ENCODE measurements around the gene UCP1. TPM values are rescaled to one million over a fixed set of nuclear protein-coding genes. Genes with fewer than 3 reads are reported as not detected.

The UCP1 gene
- not detected in 2 replicates for total RNA-seq (2014; rRNA removed)
- polyA plus RNA-seq (2012) = not detected

GRCh38 chr4:140568507-140569306, at the start of gene UCP1:
Gene UCP1, minus strand, starts transcription at chr4:140568961. Its CDS starts 232 bp downstream, at chr4:140568729.
- DNase-seq (ENCODE audit: low read depth) = no peak

DNA sequence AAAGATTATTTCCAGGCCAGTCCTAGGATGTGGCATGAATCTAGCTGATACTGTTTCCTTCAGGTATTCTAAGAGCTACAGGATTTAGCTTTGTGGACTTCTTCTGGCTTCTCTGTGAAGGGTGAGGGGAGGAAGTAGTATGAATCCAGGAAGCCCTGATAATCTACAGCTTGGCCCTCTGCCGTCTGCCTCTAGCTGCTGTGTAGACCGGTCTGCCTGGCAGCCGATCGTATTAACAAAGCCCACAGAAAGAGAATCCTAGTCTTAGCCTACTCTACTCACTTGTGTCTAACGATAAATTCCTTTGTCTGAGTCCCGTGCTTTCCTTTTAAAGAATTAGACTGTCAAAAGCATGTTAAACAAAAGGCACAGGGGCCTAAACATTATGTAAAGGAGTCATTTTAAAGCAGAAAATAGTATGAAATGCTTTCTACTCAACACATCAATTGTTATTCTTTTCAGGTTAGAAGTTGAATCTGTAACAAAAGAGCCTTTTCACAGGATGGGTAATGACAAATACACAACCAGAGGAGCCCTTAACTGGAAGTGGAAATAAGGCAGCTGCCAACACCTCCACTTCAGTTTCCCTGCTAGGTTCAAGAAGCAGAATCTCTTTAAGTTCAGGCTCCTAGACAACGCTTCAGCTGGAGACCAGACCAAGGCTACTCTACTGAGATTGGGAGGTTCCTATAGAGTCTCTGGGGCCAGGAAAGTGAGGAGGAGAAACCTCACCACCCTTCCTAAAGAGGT, 48.9 kb upstream of the UCP1 start:
- DNase-seq (ENCODE audit: low read depth) = no peak

- DNase-seq (ENCODE audit: low read depth) = no peak
These were observed 46.7 kb upstream of the UCP1 start for GRCh38 chr4:140615451-140615850.

DNA sequence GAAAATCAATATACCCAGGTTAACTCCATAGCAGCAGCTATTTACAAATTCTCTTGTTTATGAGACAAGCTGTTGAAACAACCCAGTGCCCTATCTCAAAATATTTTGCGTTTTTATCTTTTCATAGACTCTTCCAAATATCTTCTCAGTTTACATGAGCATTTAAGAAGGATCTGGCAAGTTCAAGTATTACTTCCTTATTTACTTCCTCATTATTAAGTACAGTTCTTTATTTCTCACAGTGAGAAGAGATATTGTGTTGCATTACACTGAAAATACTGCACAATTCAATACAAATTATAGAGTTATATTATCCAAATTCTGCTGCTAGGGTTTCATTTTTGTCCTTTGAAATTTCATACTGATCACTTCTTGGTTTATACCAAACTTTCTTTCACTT, 43.6 kb upstream of the UCP1 start:
- DNase-seq (ENCODE audit: low read depth) = no peak

- no peak for DNase-seq (ENCODE audit: low read depth)
These were observed 43.1 kb upstream of the UCP1 start for GRCh38 chr4:140611854-140612253.

GRCh38 chr4:140609548-140610425, 41.0 kb upstream of the UCP1 start:
- DNase-seq (ENCODE audit: low read depth) = peak; percentile 54

DNA sequence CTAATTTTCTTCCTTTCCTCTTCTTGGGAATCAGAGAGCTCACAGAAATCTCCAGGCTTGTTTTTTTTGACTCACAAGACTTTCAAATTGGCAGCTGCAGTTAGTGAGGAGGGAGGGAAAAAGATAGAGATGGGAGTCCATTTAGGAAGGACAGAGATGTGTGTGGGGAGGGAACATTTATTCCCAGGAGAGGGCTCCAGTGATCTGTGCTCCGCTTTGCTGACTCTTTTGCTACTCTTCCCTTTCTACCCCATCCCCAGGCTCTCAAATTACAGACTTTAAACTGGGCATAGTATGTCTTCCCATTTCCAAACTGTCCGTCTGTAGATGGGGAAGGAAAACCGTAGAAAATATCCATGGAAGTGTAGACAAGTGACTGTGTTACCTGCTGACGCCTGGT, 39.1 kb upstream of the UCP1 start:
- no peak for DNase-seq (ENCODE audit: low read depth)

DNA sequence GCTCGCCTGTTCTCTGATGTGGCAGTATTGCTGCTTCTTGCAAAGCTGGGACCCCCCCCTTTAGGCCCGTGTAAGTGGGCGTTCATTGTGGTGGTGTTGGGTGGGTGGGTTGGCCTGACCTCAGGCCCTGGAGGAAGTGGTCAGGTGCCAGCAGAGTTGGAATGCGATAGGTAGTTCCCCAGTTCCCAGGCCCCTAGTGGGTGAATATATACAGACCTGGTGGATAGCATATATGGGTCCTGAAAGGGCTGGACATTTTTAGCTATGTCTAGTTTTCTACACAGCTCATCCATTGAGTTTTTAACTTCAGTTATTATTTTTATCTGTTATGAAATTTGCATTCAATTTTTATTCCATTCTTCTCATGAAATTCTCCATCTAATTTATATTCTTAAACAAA, 35.8 kb upstream of the UCP1 start:
- DNase-seq (ENCODE audit: low read depth) = no peak

GRCh38 chr4:140603286-140603685, 34.5 kb upstream of the UCP1 start:
- DNase-seq (ENCODE audit: low read depth) = no peak

GRCh38 chr4:140602714-140603113, 34.0 kb upstream of the UCP1 start:
- DNase-seq (ENCODE audit: low read depth) = no peak

DNA sequence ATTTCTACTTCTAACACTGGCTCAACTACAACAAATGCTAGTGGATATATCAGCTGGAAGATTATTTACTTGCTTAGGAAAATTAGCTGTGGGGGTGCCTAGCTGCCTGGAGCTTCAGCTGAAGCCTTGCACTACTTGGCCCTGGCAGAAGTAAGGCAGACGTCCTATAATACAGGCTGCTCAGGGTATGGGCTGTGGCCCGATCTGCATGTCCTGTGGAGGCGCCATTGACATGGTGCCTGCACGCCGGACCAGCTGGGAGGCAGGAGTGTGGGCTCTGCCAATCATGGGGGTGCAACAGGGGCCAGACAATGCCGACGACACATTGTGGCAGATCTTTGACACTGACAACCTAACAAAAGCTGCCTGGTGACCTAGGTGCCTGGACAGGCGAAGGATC, 31.6 kb upstream of the UCP1 start:
- no peak for DNase-seq (ENCODE audit: low read depth)

- no peak for DNase-seq (ENCODE audit: low read depth)
These were observed 26.3 kb upstream of the UCP1 start for GRCh38 chr4:140595065-140595464.

GRCh38 chr4:140584439-140584838, 15.7 kb upstream of the UCP1 start:
- DNase-seq (ENCODE audit: low read depth) = no peak

DNA sequence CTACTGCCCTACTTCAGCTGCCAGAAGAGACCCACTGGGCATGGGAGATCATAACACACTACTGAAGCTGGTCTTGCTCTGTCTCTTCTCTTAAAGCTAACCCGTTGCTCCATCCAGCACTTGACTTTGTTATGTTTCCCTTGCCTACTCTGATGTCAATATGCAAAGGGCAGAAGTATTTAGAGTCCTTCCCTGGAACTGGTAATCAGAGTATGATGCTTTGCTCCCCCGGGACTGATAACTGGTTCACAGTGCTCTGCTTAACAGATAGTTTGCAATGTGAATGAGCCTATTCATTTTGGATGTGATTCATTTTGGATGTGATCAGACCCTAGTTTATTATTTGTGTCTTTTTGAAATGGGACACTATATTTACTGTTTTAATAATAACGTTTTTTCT, 12.3 kb upstream of the UCP1 start:
- DNase-seq (ENCODE audit: low read depth) = no peak

DNA sequence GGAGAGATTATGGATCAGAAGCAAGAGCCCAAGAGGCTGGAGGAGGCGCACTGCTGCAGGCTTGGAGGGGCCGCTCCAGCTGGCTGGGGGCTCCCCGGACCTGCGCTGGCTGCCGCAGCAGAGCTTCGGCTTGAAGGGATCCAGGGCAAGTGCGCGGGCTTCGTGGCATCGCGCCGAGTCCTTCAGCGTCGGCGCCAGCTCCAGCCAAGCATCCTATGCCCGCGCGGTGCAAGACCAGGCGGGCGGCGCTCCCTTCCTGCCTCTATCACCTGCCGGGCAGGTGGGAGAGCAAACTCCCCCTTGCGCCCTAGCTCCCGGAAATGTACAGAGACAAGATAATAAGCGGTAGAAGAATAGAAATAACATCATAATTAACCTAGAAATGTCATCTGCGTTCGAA, 10.5 kb upstream of the UCP1 start:
- no peak for DNase-seq (ENCODE audit: low read depth)

DNA sequence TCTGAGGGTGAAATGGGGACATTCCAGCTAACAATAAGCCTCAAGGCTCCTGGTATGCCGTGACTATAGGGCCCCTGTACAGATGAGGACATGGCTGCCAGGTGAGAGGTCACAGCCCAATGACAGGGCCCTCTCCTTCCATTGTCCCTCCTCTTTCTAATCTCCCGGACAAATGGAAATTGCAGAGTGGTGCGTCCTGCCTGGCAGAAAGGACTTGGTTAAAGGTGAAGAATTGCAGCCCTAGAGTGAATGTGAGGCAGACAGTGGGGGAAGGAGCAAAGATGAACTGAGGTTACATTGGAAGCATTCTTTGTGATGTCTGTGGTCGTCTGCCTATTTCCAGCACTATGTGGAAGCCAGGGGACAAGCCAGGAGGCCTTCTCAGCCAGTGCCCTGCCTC, 6.7 kb upstream of the UCP1 start:
- no peak for DNase-seq (ENCODE audit: low read depth)

DNA sequence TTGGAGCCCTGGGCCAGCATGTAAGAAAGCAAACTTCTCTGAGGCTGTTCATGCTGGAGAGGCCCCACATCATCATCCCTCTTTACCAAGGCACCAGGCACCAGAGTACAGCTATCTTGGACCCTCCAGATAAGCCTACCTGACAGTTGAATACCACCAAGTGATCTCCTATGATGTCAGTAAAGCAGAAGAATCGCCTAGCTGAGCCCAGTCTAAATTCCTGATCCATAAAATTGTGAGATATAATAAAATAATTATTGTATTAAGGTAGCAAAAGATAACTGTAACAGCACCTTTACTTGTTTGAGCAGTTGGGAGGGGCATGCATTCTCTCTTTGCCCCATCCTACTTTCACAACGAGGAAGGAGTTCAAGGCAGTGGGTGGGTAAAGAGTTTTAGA, 2.9 kb upstream of the UCP1 start:
- no peak for DNase-seq (ENCODE audit: low read depth)

- DNase-seq (ENCODE audit: low read depth) = no peak
These were observed 512 bp upstream of the UCP1 start for GRCh38 chr4:140569307-140569638.

- no peak for DNase-seq (ENCODE audit: low read depth)
These were observed 9.1 kb downstream of the UCP1 start for GRCh38 chr4:140559696-140560095.

DNA sequence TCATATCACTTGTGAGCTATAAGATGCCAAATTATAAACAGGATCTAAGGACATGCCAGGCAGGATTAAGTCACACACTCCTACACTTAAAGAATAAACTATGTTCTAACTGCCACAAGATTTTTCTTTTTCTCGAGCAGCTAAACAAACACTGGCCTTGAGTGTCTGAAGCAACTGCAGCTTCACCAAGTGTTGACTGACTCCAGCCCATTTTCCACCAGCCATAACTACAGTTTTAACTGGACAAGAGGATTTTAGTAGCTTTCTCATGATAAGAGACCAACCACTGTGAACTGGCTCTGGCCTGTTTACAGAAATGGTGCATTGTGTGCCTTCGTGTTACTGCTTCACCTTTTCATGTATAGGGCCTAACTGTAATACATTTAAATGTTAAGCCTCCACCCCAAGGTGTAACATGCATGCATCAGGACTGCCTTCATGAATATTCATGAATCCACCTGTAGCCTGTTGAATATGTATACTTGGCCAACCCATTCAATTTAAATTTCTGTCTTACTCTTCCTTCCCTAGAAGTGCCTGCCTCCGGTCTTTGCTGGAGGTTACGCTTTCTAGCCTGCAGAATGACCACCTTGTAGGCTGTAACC, 10.8 kb downstream of the UCP1 start:
- DNase-seq (ENCODE audit: low read depth) = no peak

DNA sequence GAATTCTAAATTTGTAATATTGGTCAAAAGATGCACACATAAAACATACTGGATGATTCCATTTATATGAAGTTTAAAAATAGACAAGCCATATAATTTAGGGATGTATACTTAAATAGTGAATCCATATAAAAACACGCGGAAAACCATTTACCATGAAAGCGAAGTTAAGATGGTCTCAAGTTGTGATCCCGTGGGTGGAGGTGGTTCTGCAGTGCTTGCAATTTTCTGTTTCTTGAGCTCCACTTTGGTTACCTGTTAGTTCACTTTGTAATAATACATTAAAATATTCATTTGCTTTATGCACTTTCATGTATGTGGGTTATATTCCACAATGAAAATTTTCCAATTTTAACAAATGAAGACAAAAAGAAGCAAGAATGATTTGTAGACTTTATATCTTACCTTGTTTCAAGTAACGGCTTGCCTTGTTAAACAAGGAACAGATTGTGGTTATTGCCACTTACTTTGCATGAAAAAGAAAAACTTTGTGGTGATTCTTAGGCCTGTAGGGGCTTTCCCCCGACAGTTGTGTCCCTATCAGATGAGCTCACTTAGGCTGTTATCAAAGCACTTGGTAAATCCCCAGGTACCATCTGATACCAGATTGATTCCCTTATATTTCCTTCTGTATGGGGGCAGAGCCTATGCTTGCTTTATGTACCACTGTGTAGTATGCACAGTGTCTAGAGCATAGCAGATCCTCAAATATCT, 12.2 kb downstream of the UCP1 start:
- DNase-seq (ENCODE audit: low read depth) = no peak

Data from LHCN-M2 (cell line).